HG02970 (cell line): Measurements from ENCODE around the gene BRI3.

ENCODE experiments used
- ATAC-seq: cut with Tn5 transposase; IDR thresholded peaks from one replicate; pipeline ENCODE4 v1.9.1; 2021; ENCODE audit warnings: mild to moderate bottlenecking, moderate library complexity, moderate number of reproducible peaks; ENCODE audit not compliant: unreplicated experiment, low FRiP score

The BRI3 gene, protein sequence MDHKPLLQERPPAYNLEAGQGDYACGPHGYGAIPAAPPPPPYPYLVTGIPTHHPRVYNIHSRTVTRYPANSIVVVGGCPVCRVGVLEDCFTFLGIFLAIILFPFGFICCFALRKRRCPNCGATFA

DNA sequence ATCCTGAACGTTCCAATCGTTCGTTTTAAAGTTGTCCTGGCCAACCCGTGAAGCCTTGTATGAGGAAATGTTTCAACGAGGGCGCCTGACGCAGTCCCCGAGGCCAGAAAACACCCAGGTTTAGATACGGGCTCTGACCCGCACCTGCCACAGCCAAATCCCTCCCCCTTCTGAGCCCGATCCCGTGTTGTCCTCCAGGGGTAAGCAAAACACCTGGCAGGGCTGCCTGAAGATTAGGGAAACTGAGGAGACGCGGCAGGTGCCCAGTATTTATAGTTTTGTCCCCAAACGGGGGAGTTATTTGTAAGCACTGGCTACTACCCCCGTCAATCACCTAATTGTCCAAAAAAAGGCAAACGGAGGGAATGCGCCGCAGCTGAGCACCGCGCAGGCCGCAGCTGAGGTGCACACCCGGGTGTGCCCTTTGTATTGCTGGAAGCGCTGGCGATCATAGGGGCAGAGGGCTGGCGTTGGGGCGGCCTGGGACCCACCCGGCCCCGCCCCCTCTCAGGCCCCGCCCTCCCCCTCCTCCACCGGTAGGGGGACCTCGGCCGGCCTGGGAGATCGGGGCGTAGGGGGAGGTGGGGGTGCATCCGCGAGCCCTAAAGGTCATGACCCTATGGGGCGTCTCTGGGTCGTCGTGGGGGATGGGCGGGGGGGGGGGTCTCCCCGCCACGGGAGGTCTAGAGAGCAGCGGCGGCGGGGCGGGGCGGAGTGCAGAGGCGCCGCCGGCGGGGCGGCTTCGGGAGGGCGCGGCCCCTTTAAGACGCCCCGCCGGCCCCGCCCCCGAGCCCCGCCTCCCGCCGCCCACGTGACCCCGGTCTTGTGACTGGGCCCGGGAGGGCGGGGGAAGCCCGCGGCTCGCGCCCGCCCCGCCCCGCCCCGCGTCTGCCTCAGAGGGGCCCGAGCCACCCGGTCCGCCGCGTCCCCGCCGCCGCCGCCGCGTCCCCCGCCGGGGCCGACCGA lies at the start of gene BRI3:
BRI3 (plus strand) TSS at position 896 of the 966 bp plus-strand sequence. CDS start 110 bp downstream, outside the sequence.
- ATAC-seq, result peak; percentile 75

DNA sequence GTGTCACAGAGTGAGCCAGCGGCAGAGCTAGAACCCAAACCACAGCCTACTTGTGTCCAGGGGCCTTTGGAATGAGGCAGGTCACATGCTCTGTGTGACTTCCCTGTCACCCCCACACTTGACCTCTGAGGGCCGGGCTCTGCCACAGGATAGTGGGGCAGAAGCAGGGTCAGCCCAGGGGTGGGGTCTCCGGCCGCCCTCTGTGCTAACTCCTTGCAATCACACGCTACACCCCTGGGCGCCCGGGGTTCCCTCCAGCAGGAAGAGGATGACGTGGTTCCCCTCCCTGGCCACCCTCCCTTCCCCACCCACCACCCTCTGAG lies 49.3 kb upstream of the BRI3 start:
- ATAC-seq, result no peak

DNA sequence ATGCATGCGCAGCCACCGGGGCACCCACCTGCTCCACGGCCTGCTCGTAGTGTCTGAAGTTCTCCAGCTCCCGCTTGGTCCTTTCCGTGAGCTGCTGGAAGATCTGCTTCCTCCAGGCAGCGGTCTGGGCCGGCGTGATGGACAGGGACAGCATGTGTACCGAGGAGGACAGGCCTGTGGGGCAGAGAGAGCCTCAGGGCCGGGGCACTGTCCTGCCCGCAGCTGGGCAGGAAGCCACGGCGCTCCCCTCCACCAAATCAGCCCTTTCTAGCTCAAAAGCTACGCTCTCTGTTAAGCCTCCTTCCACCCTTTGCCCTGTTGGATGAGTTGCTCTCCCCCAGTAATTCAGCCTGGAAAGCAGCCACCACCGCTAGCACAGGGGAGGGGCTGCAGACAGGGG lies 48.7 kb upstream of the BRI3 start:
- no peak for ATAC-seq

DNA sequence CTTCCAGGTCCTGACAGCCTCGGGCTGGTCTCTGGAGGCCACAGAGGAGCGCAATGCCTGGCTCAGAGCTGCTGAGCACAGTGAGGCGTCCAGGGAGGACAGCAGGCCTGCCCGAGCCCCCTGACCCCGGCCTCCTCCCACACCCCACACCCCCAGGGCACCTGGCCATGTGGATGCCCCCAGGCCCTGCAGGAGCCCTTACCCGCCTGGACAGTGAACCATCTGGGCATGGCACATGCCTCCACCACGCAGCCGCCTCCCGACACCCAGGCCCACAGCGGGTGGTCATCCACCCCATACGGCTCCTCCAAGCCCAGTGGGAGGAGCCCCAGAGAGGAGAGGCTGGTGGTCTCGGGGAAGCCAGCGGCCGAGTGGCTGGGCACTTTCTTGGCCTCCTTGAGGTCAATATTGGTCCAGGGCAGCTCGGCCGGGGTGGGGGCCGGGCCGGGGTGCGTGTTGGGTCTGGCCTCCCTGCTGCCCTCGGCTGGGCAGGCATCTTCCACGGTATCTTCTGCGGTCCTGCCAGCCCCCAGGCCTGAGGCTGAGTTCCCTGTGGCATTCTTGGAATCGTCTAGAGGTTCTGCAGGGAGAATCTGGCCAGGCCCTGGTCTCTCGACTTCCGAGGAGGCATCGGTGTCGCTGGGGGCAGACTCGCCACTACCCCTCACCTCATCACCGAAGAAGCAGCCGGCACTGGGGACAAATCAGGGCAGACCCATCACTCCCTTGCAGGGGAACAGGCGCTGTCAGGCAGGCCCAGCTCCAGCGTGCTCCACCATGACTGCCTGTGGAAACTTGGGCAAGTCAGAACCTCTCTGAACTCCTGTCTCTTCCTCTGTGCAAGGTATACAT lies 48.0 kb upstream of the BRI3 start:
- ATAC-seq, result no peak

DNA sequence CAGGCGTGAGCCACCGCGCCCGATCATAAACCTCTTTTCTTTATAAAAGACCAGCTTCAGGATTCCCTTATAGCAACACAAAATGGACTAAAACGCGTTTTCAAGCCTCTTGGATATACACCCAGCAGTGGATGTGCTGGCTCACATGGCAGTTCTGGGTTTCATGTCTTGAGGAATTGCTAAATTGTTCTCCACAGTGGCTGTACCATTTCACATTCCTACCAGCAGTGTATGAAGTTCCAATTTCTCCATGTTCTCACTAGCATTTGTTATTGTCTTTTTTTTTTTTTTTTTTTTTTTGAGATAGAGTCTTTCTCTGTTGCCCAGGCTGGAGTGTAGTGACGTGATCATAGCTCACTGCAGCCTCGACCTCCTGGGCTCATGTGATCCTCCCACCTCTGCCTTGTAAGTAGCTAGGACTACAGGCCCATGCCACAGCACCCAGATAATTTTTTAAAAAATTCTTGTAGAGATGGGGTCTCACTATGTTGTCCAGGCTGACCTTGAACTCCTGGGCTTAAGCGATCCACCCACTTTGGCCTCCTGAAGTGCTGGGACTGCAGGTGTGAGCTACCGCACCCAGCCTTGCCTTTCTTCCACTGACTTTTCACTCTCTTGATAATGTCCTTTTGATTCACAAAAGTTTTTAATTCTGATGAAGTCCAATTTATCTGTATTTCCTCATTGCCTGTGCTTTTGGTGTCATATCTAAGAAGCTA lies 46.9 kb upstream of the BRI3 start:
- no peak for ATAC-seq

DNA sequence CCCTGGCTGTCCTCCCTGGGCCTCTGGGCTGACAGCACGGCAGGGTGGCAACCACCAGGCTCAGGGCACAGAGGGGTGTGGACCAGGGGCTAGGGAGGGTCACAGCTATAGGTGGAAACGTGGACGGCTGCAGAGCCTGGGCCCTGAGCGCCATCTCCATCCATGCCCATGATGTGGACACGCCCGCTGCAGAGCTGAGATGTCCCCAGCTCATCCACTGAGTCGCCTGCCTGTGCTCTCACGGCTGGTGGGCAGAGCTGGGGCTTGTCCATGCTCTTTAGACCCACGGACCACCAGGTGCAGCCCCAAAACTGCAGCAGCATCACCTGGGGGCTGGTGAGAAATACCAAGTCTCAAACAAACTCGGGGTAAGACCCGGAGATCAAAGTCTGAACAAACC lies 45.6 kb upstream of the BRI3 start:
- ATAC-seq, result no peak

DNA sequence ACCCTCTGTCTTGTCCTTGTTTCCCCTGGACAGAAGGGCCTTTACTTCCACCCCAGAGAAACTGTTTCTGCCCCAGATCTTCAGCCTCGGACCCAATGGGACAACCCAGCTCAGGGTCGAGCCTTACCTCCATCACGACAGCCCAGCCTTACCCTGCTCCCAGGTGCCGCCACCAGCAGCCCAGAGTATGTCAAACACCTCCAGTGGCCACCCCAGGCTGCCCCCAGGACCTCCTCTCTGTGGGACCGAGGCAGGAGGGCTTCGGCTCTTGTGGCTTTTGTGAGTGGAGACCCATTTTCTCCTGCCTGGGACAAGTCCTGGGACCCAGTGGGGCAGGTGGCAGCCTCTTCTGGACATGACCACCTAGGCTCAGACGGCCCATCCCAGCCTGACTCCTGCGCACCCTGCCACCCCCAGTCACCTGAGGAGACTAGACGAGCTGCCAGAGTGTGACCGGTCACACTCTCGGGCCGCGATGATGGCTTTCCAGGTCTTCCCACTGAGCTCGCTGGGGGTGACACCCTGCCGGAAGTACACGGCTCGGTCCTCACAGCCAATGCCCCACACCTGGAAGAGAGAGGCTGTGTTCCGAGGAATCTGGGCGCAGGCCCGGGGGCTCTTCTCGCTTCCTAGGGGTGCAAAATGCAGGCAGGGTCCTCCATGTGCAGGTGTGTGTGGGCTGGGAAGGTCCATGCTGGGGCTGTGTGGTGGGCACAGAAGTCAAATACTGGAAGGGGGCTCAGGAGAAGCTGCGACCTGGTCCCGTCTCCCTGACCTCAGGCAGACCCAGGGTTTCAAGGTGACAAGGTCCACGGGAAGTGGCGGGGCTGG lies 44.9 kb upstream of the BRI3 start:
- ATAC-seq, result no peak

DNA sequence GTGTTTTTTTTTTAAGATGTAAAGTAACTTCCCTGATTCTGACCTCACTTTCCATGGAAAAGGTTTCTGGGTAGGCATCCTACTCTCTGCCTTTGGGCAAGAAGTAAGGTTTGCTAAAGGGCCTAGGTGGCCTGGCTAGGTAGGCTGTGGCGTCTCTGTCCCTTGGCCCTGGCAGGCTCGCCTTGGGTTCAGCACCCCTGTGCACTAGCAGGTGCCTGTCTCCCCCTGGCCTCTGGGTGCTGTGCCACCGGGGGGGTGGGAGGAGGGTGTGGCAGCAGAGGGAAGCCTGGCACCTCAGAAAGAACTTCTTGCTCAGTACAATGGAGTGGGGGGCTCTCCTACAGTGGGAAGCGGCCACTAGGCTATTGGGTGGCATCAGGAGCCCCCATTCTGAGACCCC lies 43.4 kb upstream of the BRI3 start:
- ATAC-seq, result no peak

DNA sequence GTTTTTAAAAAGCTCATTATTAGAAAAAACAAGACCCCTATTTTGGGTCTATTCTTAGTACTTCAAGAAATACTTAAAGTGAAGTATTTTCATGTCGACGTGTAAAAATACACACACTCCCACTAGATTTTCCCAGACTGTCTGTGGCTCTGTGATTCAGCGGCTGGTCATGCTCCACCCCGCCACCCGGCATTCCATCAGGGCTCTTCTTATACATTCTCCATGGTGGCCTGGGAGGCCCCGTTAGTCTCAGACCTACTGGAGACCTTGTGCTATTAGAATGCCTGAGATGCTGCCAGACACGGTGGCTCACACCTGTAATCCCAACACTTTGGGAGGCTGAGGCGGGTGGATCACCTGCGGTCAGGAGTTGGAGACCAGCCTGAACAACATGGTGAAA lies 42.5 kb upstream of the BRI3 start:
- no peak for ATAC-seq

DNA sequence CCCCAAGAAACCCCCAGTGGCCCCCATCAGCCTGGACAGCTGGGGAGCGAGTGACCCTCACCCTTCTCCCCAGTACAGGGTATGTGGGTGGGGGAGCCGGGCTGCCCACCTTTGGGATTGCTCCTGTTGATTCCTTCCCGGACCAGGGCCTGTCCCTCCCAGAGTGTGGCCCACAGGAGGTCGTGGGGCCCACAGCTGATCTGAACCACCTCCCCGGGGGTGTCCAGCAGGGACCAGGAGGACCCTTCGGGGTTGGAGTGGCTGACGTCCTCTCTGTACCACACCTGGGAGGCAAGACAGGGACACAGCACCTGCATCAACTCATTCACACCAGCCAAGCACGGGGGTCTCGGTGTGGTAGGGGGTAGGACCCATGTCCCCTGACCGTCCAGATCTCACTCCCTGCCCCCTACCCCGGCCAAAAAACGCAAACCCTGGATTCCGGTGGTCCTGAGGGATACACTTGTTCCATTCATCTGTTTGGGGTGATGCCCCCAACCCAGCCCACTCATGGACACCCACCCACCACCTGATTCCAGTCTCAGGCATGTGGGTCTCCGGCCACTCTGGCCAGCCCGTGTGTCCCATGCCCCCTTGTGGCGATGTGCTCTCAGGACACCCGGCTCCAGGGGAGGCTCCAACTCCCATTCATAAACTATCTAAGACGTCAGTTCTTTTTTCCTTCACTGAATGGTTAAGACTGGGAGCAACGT lies 40.4 kb upstream of the BRI3 start:
- ATAC-seq, result no peak

DNA sequence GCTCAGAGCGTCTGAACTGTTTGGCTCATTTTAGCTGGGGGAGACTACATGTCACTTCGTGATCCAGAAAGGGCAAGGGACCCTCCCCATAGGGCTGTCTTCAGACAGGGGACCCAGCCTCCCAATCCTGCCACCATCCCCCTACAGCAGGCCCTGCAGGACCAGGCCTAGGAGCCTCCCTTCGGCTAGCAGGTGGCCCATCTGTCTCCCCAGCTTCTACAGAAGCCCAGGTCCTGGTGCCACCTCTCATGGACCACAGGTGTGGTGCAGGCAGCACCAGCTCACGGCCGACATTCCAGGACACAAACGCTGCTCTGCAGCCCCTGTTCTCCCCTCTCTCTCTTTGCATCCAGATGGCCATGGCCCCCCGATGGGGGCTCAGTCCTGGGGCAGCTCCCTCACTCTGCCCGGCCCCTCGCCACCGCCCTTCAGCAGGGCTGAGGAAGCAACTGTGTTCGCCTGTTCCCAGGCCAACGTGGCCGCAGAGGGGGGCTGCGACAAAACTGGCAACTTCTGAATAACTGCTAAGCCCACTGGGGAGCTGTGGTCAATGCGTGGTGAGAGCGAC lies 39.7 kb upstream of the BRI3 start:
- no peak for ATAC-seq

DNA sequence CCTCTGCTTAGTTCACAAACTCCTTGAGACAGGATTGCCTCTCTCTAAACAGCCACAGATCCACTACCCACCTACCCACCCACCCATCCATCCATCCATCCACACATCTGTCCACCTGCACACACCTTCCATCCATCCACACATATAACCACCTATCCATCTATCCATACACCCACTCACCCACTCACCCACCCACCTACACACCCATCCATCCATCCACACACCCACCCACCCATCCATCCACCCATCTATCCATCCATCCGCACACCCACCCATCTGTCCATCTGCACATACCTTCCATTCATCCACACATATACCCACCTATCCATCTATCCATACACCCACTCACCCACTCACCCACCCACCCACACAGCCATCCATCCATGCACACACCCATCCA lies 39.1 kb upstream of the BRI3 start:
- ATAC-seq, result no peak

DNA sequence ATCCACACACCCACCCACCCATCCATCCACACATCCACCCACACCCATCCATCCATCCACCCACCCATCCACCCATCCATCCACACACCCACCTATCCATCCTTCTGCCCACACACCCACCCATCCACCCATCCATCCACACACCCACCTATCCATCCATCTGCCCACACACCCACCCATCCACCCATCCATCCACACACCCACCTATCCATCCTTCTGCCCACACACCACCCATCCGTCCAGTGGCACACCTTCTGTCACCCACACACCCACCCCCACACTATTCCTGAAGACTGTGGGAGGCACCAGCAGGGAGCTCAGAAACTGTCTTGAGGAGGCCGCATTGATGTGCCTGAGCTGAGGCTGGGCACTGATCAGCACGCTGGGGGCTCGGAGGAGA lies 38.6 kb upstream of the BRI3 start:
- ATAC-seq, result no peak

DNA sequence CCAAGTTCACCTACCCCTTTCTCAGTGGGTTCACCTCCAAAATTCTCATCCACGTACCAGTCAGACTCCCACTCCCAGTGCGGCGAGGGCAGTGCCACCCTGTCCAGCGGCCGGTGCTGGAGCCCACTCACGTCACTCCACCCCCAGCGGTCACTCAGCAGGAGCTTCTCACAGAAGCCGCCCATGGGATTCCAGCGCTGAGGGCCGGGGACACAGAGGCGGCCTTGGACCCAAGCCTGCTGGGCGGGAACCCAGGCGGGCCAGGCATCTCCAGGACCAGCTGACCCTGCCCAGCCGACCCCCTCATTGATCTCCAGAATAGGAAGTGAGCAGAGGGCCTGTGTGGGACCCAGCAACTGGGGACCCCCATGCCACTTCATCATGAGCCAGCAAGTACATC lies 36.6 kb upstream of the BRI3 start:
- no peak for ATAC-seq

DNA sequence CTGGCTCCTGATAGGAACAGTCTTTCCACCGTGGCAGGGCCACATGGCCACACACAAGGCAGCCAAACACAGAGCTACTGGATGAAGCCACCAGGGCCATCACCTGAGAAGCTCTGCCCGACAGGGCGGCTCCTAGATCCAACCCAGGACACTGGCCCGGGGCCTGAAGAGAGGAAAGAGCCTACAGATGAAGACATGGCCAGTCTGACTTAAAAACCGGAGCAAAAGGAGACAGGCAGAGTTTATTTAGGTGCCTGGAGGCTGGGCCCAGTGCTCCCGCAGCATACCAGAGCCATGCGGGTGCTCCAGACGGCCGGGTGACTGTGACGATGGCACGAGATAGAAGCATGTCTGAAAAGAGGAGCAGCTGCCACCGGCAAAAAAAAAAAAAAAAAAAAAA lies 33.3 kb upstream of the BRI3 start:
- ATAC-seq, result no peak

DNA sequence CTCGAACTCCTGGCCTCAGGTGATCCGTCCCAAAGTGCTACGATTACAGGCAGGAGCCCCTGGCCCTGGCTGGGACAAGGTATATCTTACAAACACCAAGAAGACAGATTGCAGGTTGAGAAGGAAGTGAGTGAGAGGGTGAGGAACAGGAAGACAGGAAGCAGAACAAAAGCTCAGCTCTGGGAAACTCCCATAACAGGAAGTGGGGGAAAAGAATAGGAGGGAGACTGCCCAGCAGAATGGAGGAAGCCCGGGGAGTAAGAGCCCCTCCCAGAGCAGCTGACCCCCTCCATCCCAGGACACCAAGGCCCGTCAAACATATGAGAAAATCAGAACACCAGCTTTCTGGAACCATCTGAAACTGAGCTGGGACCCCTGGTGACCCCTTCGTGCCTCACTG lies 32.4 kb upstream of the BRI3 start:
- no peak for ATAC-seq

DNA sequence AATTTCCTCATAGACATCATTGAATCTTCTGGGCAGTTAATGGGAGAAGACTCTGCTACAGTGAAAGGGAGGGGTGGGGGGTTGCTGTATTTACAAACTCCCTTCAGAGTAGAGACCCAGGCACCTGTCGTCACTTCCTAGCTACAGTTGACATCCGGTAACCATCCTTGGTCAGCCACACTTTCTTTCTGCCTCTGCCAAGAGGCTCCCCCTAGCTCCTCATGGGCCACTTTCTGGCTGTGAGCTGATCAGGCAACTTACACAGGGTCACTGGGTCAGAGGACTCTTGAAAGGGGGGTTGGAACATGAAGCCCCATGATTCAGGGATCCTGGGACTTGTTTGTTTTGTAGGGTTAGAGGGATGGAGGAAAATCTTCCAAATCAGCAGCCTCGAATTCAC lies 30.7 kb upstream of the BRI3 start:
- no peak for ATAC-seq

DNA sequence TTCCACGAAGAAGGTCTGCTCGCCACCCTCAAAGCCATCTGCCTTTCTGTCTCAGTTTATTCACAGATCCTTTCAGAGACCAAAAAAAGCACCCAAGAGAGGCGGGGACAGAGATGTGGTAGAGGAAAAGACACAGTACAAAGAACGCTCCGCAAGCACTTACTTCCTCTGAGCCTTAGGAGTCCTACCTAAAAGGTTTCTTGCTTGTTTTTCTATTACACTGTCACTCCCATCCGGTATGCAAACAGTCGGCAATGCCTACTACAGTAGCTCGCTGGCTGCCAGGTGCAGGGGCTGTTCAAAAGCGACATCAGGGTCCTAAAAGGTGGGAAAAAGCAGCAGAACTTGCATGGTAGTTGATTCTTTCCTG lies 30.3 kb upstream of the BRI3 start:
- ATAC-seq, result peak; percentile 6
